Stimulated activated CD4-positive, alpha-beta T cell treated with anti-CD3 and anti-CD28 coated beads, Interleukin-1b, Interleukin-23, amount 100 ng/mL, for 24 hours (primary cell): ENCODE results near the gene CHSY3.
"Not testable (repeated sequence)": the region's sequence is repeated elsewhere in the genome, so short reads cannot be mapped to it uniquely, and the experiment has no call there.

Experiments used
- DNase-seq, 4 experiments: peaks; one replicate each; pipeline ENCODE4 v3.0.0-alpha.2; 2020; ENCODE audit warnings: low read depth in 4 of 4, low spot score in 1 of 4

The CHSY3 gene

GRCh38 chr5:130155345-130156011 is 251.2 kb downstream of the CHSY3 start:
- DNase-seq = no peak

- DNase-seq = no peak
Measured at GRCh38 chr5:130158036-130158435, 253.8 kb downstream of the CHSY3 start.

DNA sequence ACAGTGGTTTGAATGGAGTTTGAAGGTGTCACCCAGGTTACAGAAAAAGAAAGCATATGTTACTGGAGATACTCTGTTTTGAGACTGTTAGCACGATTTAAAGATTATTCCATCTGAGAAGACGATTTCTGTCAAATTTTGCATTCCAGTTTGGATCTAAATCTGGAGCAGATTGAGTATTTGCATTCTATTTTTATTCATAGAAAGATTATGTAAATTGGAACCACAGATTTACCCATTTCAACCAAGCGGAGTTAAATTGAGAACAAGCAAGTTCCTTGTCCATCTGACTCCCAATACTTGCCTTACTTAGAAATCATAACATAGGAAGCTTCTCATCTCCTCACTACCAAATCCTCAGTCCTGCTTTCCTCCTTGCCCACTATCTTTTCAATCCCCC is 255.7 kb downstream of the CHSY3 start:
- DNase-seq = no peak

GRCh38 chr5:130164966-130165365 is 260.7 kb downstream of the CHSY3 start:
- DNase-seq = no peak

DNA sequence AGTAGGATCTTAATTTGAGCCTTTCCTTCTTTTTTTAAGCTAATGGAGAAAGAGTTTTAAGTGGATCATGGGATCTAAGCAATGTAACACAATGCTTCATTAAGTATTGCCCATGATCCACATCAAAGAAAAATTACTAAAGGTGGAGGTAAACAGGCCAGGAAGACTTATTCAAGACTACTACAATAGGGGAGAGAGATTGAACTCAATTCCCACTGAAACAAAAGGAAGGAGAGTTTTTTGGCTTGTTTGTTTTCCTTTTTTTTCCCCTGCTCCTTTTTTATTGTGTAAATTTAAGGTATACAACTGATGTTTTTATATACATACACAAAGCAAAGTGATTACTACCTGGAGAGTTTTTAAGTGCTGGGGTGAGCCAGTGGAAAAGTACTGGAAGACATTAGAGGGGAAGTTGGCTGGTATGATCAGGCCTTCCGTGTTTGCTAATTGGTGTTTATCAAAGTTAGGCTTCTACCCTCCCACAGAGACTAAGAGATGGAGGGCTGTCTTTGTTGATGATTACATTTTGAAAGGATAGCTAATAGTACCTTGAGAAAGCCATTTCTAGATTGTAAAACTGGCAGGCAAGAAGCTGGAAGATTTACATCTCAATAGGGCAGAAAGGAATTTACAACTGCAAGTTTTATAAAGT is 262.7 kb downstream of the CHSY3 start:
- no peak for DNase-seq

- DNase-seq = no peak
Measured at GRCh38 chr5:130168211-130168610, 263.9 kb downstream of the CHSY3 start.

GRCh38 chr5:130171699-130172098 is 267.4 kb downstream of the CHSY3 start:
- DNase-seq = no peak

DNA sequence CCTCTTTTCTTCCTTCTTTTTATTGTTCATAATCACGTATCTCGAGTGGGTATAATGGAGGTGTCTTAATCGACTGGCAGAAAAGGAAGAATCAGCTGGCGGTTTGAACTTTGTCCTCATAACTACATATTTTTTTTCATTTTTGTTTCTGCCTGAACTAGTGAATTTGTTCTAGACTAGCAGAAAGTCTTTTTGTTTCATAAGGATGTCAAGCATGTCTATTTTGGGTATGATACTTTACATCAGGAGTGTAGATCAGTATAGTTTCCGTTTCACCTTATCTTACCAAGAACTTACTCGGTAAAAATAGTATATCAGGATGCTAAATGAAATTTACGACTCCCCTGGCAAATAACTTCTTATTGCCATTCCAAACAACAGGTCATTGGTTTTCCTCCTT is 278.9 kb downstream of the CHSY3 start:
- no peak for DNase-seq

GRCh38 chr5:130189961-130190360 is 285.7 kb downstream of the CHSY3 start:
- DNase-seq = no peak

DNA sequence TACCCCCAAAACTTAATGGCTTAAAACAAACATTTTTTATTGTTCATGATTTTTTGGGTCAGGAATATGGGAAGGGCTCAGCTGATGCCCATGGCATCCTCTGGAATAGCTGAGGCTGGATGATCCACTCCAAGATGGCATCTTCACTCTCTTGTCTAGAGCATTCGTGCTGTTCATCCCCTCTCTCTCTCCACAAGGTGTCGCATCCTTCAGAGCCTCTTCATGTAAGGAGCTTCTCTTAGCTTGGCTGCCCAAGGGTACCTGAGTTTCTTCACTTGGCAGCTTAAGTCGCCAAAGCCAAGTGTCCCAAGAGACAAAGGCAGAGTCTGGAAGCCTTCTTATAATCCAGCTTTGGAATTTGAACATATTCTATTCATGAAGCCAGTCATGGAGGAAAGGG is 294.7 kb downstream of the CHSY3 start:
- no peak for DNase-seq

DNA sequence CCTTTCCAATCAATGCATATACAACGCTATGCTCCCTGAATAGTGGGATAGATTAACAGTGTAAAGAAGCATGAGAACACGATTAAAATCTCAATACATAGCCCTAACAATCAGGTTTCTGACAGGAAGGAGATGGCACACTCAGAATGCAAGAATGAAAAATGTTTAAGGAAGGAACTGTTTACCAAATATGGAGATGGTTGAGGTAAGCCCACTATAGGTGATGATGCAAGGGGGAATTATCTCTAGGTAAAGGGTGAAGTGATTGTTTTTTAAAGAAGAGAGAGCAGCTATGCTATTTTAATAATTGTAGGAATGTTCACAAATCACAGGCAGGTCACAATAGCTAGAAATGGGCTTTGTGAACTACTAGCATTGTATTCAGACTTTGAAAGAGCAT is 302.4 kb downstream of the CHSY3 start:
- no peak for DNase-seq

- no peak for DNase-seq
Measured at GRCh38 chr5:130213607-130214006, 309.3 kb downstream of the CHSY3 start.

- no peak for DNase-seq
Measured at GRCh38 chr5:130216286-130216685, 312.0 kb downstream of the CHSY3 start.

DNA sequence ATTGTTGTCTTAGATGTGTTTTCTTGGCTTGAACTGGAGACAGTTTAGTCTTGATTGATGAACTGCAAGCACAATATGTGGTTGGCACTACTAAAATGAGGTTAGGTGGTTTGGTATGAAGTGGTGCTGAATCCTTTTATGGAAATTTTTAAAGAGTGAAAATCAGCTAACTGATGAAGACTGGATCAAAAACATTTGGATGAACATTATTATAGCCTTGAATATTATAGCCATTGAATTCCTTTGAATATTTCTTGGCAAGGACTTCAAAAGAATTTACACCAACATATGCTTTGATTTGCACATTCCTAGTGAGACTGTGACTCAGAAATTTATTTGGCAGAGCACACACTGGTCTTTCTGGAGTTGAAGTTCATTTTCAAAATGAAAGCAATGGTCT is 318.3 kb downstream of the CHSY3 start:
- no peak for DNase-seq

DNA sequence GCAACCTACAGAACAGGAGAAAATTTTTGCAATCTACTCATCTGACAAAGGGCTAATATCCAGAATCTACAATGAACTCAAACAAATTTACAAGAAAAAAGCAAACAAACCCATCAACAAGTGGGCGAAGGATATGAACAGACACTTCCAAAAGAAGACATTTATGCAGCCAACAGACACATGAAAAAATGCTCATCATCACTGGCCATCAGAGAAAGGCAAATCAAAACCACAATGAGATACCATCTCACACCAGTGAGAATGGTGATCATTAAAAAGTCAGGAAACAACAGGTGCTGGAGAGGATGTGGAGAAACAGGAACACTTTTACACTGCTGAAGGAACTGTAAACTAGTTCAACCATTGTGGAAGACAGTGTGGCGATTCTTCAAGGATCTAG is 322.3 kb downstream of the CHSY3 start:
- DNase-seq = not testable (repeated sequence)

GRCh38 chr5:130227699-130228098 is 323.4 kb downstream of the CHSY3 start:
- DNase-seq = no peak

- no peak for DNase-seq
Measured at GRCh38 chr5:130231786-130232185, 327.5 kb downstream of the CHSY3 start.

DNA sequence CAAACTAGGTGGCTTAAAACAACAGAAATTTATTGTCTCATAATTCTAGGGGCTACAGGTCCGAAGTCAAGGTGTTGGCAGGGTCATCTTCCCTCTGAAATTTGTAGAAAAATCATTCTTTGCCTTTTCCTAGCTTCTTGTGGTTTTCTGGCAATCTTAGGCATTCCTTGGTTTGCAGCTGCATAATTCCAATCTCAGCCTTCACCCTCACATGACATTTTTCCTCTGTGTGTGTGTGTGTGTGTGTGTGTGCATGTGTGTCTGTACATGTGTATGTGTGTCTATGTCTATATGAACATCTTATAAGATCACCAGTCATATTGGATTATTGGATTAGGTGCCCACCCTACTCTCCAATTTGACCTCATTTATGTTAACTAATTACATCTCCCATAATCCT is 330.6 kb downstream of the CHSY3 start:
- DNase-seq = no peak
